Mesothelial cell of epicardium (in vitro differentiated cells): ENCODE data around the gene SUN1. TPM values are rescaled to one million over a fixed set of nuclear protein-coding genes. Genes with fewer than 3 reads are reported as not detected.

Experiments
- DNase-seq, 2 experiments: peaks; one replicate each; pipeline ENCODE4 v3.0.0; 2021; ENCODE audit warnings: low spot score in 2 of 2; ENCODE audit not compliant: unreplicated experiment in 2 of 2
- H3K27ac Mint-ChIP-seq: 2 replicates; pipeline ENCODE4 v1.8.0; 2021; ENCODE audit warnings: mixed read lengths
- H3K27me3 Mint-ChIP-seq: 2 replicates; pipeline ENCODE4 v1.8.0; 2021; ENCODE audit warnings: low read depth, mixed read lengths
- H3K36me3 Mint-ChIP-seq: 2 replicates; pipeline ENCODE4 v1.8.0; 2021; ENCODE audit warnings: mixed read lengths
- H3K4me1 Mint-ChIP-seq: 2 replicates; pipeline ENCODE4 v1.8.0; 2021; ENCODE audit warnings: mixed read lengths
- H3K4me3 Mint-ChIP-seq: 2 replicates; pipeline ENCODE4 v1.8.0; 2021; ENCODE audit warnings: mild to moderate bottlenecking, moderate library complexity, mixed read lengths
- H3K9me3 Mint-ChIP-seq: 2 replicates; pipeline ENCODE4 v1.8.0; 2021; ENCODE audit warnings: mixed read lengths
- CTCF ChIP-seq: fragments of 200-600 bp; sonication (generic); IDR thresholded peaks from one replicate; pipeline ENCODE4 v1.5.0; 2021; ENCODE audit warnings: antibody characterized with exemption; ENCODE audit not compliant: unreplicated experiment
- total RNA-seq: library from RNA; stranded (reverse); gene quantifications from 3 replicates; pipeline ENCODE4 v1.2.1, GENCODE V29; 2021

SUN1 gene
- 199 to 201 TPM (median 200 TPM) in 3 replicates for total RNA-seq

GRCh38 chr7:832167-832967, at the start of gene SUN1:
Gene SUN1, plus strand, starts transcription at chr7:832476. Its CDS starts 49 bp downstream, at chr7:832525.
- peak within 1 kb of the TSS; percentile 99 for H3K27ac Mint-ChIP-seq
- H3K27me3 Mint-ChIP-seq: no peaks in the 10 kb centered on the region
- H3K4me3 Mint-ChIP-seq: peak within 1 kb of the TSS; percentile 41
- DNase-seq: no peak
- no peaks in the 10 kb centered on the region for H3K9me3 Mint-ChIP-seq
- H3K4me1 Mint-ChIP-seq: peaks cover 28% of the 10 kb centered on the region
- peaks cover 4% of the 10 kb centered on the region for H3K36me3 Mint-ChIP-seq
- no peak for TF ChIP-seq CTCF

- TF ChIP-seq CTCF: no peak
- no peaks in the 10 kb centered on the region for H3K27me3 Mint-ChIP-seq
- H3K4me3 Mint-ChIP-seq: no peak overlapping the region
- peaks cover 30% of the 10 kb centered on the region for H3K36me3 Mint-ChIP-seq
- DNase-seq: no peak
- H3K4me1 Mint-ChIP-seq: no peaks in the 10 kb centered on the region
- H3K27ac Mint-ChIP-seq: no peak overlapping the region
- no peaks in the 10 kb centered on the region for H3K9me3 Mint-ChIP-seq
Observed at GRCh38 chr7:782718-783449, 49.4 kb upstream of the SUN1 start.

- H3K36me3 Mint-ChIP-seq: peaks cover 36% of the 10 kb centered on the region
- TF ChIP-seq CTCF: no peak
- H3K4me3 Mint-ChIP-seq: no peak overlapping the region
- no peak for DNase-seq
- H3K4me1 Mint-ChIP-seq: no peaks in the 10 kb centered on the region
- H3K9me3 Mint-ChIP-seq: peaks cover 3% of the 10 kb centered on the region
- no peak overlapping the region for H3K27ac Mint-ChIP-seq
- no peaks in the 10 kb centered on the region for H3K27me3 Mint-ChIP-seq
Observed at GRCh38 chr7:783556-784490, 48.5 kb upstream of the SUN1 start.

GRCh38 chr7:784971-785370, 47.3 kb upstream of the SUN1 start:
- no peaks in the 10 kb centered on the region for H3K27me3 Mint-ChIP-seq
- H3K4me1 Mint-ChIP-seq: no peaks in the 10 kb centered on the region
- H3K4me3 Mint-ChIP-seq: no peak overlapping the region
- no peak for TF ChIP-seq CTCF
- peaks cover 43% of the 10 kb centered on the region for H3K36me3 Mint-ChIP-seq
- peaks cover 3% of the 10 kb centered on the region for H3K9me3 Mint-ChIP-seq
- no peak overlapping the region for H3K27ac Mint-ChIP-seq
- no peak for DNase-seq

GRCh38 chr7:785416-785815, 46.9 kb upstream of the SUN1 start:
- no peaks in the 10 kb centered on the region for H3K4me1 Mint-ChIP-seq

More at GRCh38 chr7:785416-785815, 46.9 kb upstream of the SUN1 start:
- no peak for TF ChIP-seq CTCF
- H3K4me3 Mint-ChIP-seq: no peak overlapping the region
- H3K9me3 Mint-ChIP-seq: peaks cover 3% of the 10 kb centered on the region
- no peaks in the 10 kb centered on the region for H3K27me3 Mint-ChIP-seq
- H3K36me3 Mint-ChIP-seq: peaks cover 43% of the 10 kb centered on the region
- DNase-seq: no peak
- no peak overlapping the region for H3K27ac Mint-ChIP-seq
